Uterus (tissue), 4 donors: ENCODE data around the gene CCDC60. TPM values are rescaled to one million over a fixed set of nuclear protein-coding genes. Genes with fewer than 3 reads are reported as not detected.

Experiments
- DNase-seq, 2 donors: peaks; one replicate each; pipeline ENCODE4 v3.0.0-alpha.2; 2019 to 2020
- H3K27ac ChIP-seq, 2 donors: fragments of 200-600 bp; sonication (generic); 1 replicate in 1 of 2; 2 replicates in 1 of 2; pipeline ENCODE4 v1.5.1; 2016 to 2018
- H3K27me3 ChIP-seq, 2 donors: fragments of 200-600 bp; sonication (generic); one replicate each; pipeline ENCODE4 v1.5.1; 2018 to 2019; ENCODE audit warnings: control low read depth in 1 of 2
- H3K36me3 ChIP-seq, 2 donors: fragments of 200-600 bp; sonication (generic); one replicate each; pipeline ENCODE4 v1.5.1; 2019; ENCODE audit warnings: control low read depth in 1 of 2
- H3K4me1 ChIP-seq, 2 donors: fragments of 200-600 bp; sonication (generic); one replicate each; pipeline ENCODE4 v1.5.1; 2018 to 2019; ENCODE audit warnings: control low read depth in 1 of 2
- H3K4me3 ChIP-seq, 2 donors: fragments of 200-600 bp; sonication (generic); 1 replicate in 1 of 2; 2 replicates in 1 of 2; pipeline ENCODE4 v1.5.1; 2018 to 2019; ENCODE audit warnings: mild to moderate bottlenecking in 1 of 2
- H3K9me3 ChIP-seq, 2 donors: fragments of 200-600 bp; sonication (generic); one replicate each; pipeline ENCODE4 v1.5.1; 2019; ENCODE audit warnings: control low read depth in 1 of 2
- CTCF ChIP-seq, 4 experiments: fragments of 200-600 bp in 2 of 4; fragments of 450-650 bp in 2 of 4; sonication (generic) in 2 of 4; IDR thresholded peaks; one replicate each; pipeline ENCODE4 v1.5.1; 2016 to 2019; ENCODE audit warnings: antibody characterized with exemption in 4 of 4, mild to moderate bottlenecking in 2 of 4, moderate library complexity in 1 of 4
- POLR2A ChIP-seq, 2 donors: fragments of 450-650 bp; IDR thresholded peaks; one replicate each; pipeline ENCODE4 v1.6.1; 2016; ENCODE audit warnings: antibody characterized with exemption in 2 of 2, mild to moderate bottlenecking in 1 of 2, moderate library complexity in 1 of 2
- intact Hi-C: fragments of 100-400 bp; cut with DNase I; formaldehyde crosslinking; loops from one replicate; pipeline ENCODE4 v1.15.1; 2023; ENCODE audit warnings: low total_unique reads
- total RNA-seq, 4 donors: library from RNA; depleted of rRNA in 3 of 4; stranded (reverse); fragments of >200 nt in 3 of 4; gene quantifications; one replicate each; pipeline versions ENCODE4 v1.1.0 to v1.2.4, GENCODE V29; 2014 to 2023
- donor health status: DM: yes; HTN: yes; CAD: no.

The CCDC60 gene
- total RNA-seq, 4 donors from 2014 or later, result 2.4 TPM; not detected in 3

- intact Hi-C loops, result no loop called here
- Histone ChIP-seq H3K9me3 (no peaks in the 10 kb centered on the region), H3K27me3 (no peaks in the 10 kb centered on the region), H3K27ac (no peak overlapping the region), H3K36me3 (no peaks in the 10 kb centered on the region), H3K4me1 (no peaks in the 10 kb centered on the region), H3K4me3 (no peak overlapping the region)
- TF ChIP-seq POLR2A (IDR thresholded peaks at IDR 0.05) (no peak), CTCF (IDR thresholded peaks at IDR 0.05) (no peak)
- DNase-seq, result no peak
Observed at GRCh38 chr12:119450771-119451170, 116.2 kb downstream of the CCDC60 start.

GRCh38 chr12:119456824-119457223 lies 122.3 kb downstream of the CCDC60 start:
- Histone ChIP-seq H3K27me3 (no peaks in the 10 kb centered on the region), H3K4me1 (no peaks in the 10 kb centered on the region), H3K27ac (no peak overlapping the region), H3K36me3 (no peaks in the 10 kb centered on the region), H3K9me3 (no peaks in the 10 kb centered on the region), H3K4me3 (no peak overlapping the region)
- no peak for DNase-seq
- intact Hi-C loops, result no loop called here
- TF ChIP-seq POLR2A (IDR thresholded peaks at IDR 0.05) (no peak), CTCF (IDR thresholded peaks at IDR 0.05) (no peak)

GRCh38 chr12:119457271-119457670 lies 122.7 kb downstream of the CCDC60 start:
- no peak for DNase-seq
- Histone ChIP-seq H3K4me3 (no peak overlapping the region), H3K9me3 (no peaks in the 10 kb centered on the region), H3K4me1 (no peaks in the 10 kb centered on the region), H3K27me3 (no peaks in the 10 kb centered on the region), H3K27ac (no peak overlapping the region), H3K36me3 (no peaks in the 10 kb centered on the region)
- intact Hi-C loops, result no loop called here
- TF ChIP-seq POLR2A (IDR thresholded peaks at IDR 0.05) (no peak), CTCF (IDR thresholded peaks at IDR 0.05) (no peak)

- intact Hi-C loops, result no loop called here
- Histone ChIP-seq H3K4me1 (no peaks in the 10 kb centered on the region), H3K27ac (no peak overlapping the region), H3K27me3 (no peaks in the 10 kb centered on the region), H3K4me3 (no peak overlapping the region), H3K9me3 (no peaks in the 10 kb centered on the region), H3K36me3 (no peaks in the 10 kb centered on the region)
- TF ChIP-seq CTCF (IDR thresholded peaks at IDR 0.05), result no peak
- no peak for DNase-seq
Observed at GRCh38 chr12:119459481-119459880, 125.0 kb downstream of the CCDC60 start.

- Histone ChIP-seq H3K27me3 (no peaks in the 10 kb centered on the region), H3K9me3 (no peaks in the 10 kb centered on the region), H3K36me3 (no peaks in the 10 kb centered on the region), H3K27ac (no peak overlapping the region), H3K4me3 (no peak overlapping the region), H3K4me1 (no peaks in the 10 kb centered on the region)
- intact Hi-C loops, result no loop called here
- DNase-seq, result no peak
- TF ChIP-seq POLR2A (IDR thresholded peaks at IDR 0.05), result no peak
- TF ChIP-seq CTCF (IDR thresholded peaks at IDR 0.05), result no peak
Observed at GRCh38 chr12:119460876-119461275, 126.3 kb downstream of the CCDC60 start.
